Neural crest cell (in vitro differentiated cells): Measurements from ENCODE around the gene CST4. TPM values are rescaled to one million over a fixed set of nuclear protein-coding genes. Genes with fewer than 3 reads are reported as not detected.

Experiments used
- DNase-seq: peaks from one replicate; pipeline ENCODE4 v3.0.0; 2021; ENCODE audit warnings: low read depth, mixed read lengths, low spot score
- H3K27ac Mint-ChIP-seq: one replicate; pipeline ENCODE4 v1.8.0; 2021; ENCODE audit warnings: mild to moderate bottlenecking, mixed read lengths; ENCODE audit not compliant: unreplicated experiment
- H3K27me3 Mint-ChIP-seq: 2 replicates; pipeline ENCODE4 v1.8.0; 2021; ENCODE audit warnings: low read depth, mild to moderate bottlenecking, mixed read lengths
- H3K36me3 Mint-ChIP-seq: 2 replicates; pipeline ENCODE4 v1.8.0; 2021; ENCODE audit warnings: low read depth, mild to moderate bottlenecking, mixed read lengths
- H3K4me1 Mint-ChIP-seq: 2 replicates; pipeline ENCODE4 v1.8.0; 2021; ENCODE audit warnings: mixed read lengths
- H3K4me3 Mint-ChIP-seq: one replicate; pipeline ENCODE4 v1.8.0; 2021; ENCODE audit warnings: mild to moderate bottlenecking, mixed read lengths
- H3K9me3 Mint-ChIP-seq: 2 replicates; pipeline ENCODE4 v1.8.0; 2021; ENCODE audit warnings: mixed read lengths
- CTCF ChIP-seq: fragments of 200-600 bp; sonication (generic); conservative IDR thresholded peaks from 2 replicates; pipeline ENCODE4 v1.5.0; 2021; ENCODE audit warnings: antibody characterized with exemption, mild to moderate bottlenecking
- total RNA-seq: library from RNA; stranded (reverse); gene quantifications from 2 replicates; pipeline ENCODE4 v1.2.1, GENCODE V29; 2021

The CST4 gene
- total RNA-seq, 1 donor from 2014 or later, result not detected

GRCh38 chr20:23652371-23652770 is 36.5 kb downstream of the CST4 start:
- no peak overlapping the region for H3K4me3 Mint-ChIP-seq
- TF ChIP-seq CTCF, result no peak

GRCh38 chr20:23651117-23651516 is 37.7 kb downstream of the CST4 start:
- Mint-ChIP-seq H3K36me3 (no peaks in the 10 kb centered on the region), H3K27ac (no peak overlapping the region), H3K27me3 (no peaks in the 10 kb centered on the region), H3K9me3 (no peaks in the 10 kb centered on the region), H3K4me3 (no peak overlapping the region), H3K4me1 (no peaks in the 10 kb centered on the region)
- TF ChIP-seq CTCF, result no peak
- no peak for DNase-seq

More at GRCh38 chr20:23652371-23652770, 36.5 kb downstream of the CST4 start:
- no peaks in the 10 kb centered on the region for H3K4me1 Mint-ChIP-seq
- no peaks in the 10 kb centered on the region for H3K36me3 Mint-ChIP-seq
- H3K27me3 Mint-ChIP-seq, result no peaks in the 10 kb centered on the region
- no peaks in the 10 kb centered on the region for H3K9me3 Mint-ChIP-seq
- DNase-seq, result no peak
- no peak overlapping the region for H3K27ac Mint-ChIP-seq

GRCh38 chr20:23649830-23650417 is 38.9 kb downstream of the CST4 start:
- H3K4me1 Mint-ChIP-seq, result no peaks in the 10 kb centered on the region

GRCh38 chr20:23649242-23649641 is 39.6 kb downstream of the CST4 start:
- no peaks in the 10 kb centered on the region for H3K4me1 Mint-ChIP-seq
- no peaks in the 10 kb centered on the region for H3K9me3 Mint-ChIP-seq

More at GRCh38 chr20:23649830-23650417, 38.9 kb downstream of the CST4 start:
- H3K36me3 Mint-ChIP-seq, result no peaks in the 10 kb centered on the region
- no peak for TF ChIP-seq CTCF
- H3K4me3 Mint-ChIP-seq, result no peak overlapping the region
- no peak for DNase-seq
- no peak overlapping the region for H3K27ac Mint-ChIP-seq
- no peaks in the 10 kb centered on the region for H3K27me3 Mint-ChIP-seq
- H3K9me3 Mint-ChIP-seq, result no peaks in the 10 kb centered on the region

GRCh38 chr20:23647346-23647745 is 41.5 kb downstream of the CST4 start:
- TF ChIP-seq CTCF, result no peak

More at GRCh38 chr20:23649242-23649641, 39.6 kb downstream of the CST4 start:
- Mint-ChIP-seq H3K4me3 (no peak overlapping the region), H3K27me3 (no peaks in the 10 kb centered on the region), H3K36me3 (no peaks in the 10 kb centered on the region), H3K27ac (no peak overlapping the region)
- no peak for DNase-seq
- no peak for TF ChIP-seq CTCF

More at GRCh38 chr20:23647346-23647745, 41.5 kb downstream of the CST4 start:
- no peak for DNase-seq
- Mint-ChIP-seq H3K4me1 (no peaks in the 10 kb centered on the region), H3K36me3 (no peaks in the 10 kb centered on the region), H3K27me3 (no peaks in the 10 kb centered on the region), H3K9me3 (no peaks in the 10 kb centered on the region), H3K4me3 (no peak overlapping the region), H3K27ac (no peak overlapping the region)
